Keratinocyte (primary cell): ENCODE data around the gene HOXD4. TPM values are rescaled to one million over a fixed set of nuclear protein-coding genes. Genes with fewer than 3 reads are reported as not detected.

Experiments
- DNase-seq: peaks from one replicate; pipeline ENCODE4 v3.0.0-alpha.2; 2011; ENCODE audit warnings: low read depth, missing footprints, low spot score
- FAIRE-seq: peaks from 2 replicates; lab custom pipeline; 2011; peaks lifted over from hg19 to GRCh38; lab: Jason Lieb, UNC
- H2AFZ ChIP-seq: 2 replicates; pipeline ENCODE4 v1.6.0; 2012; ENCODE audit warnings: low read length, control low read depth, inconsistent platforms; ENCODE audit not compliant: control insufficient read depth
- H3K27ac ChIP-seq: 2 replicates; pipeline ENCODE4 v1.5.1; 2011; ENCODE audit warnings: low read length; ENCODE audit not compliant: control insufficient read depth, insufficient read depth
- H3K27me3 ChIP-seq: 3 replicates; pipeline ENCODE4 v1.6.0; 2011; ENCODE audit warnings: low read length; ENCODE audit not compliant: control insufficient read depth, insufficient read depth; ENCODE audit errors: extremely low read depth
- H3K36me3 ChIP-seq, 2 experiments: 2 replicates in 1 of 2; 3 replicates in 1 of 2; pipeline ENCODE4 v1.5.1; 2011; ENCODE audit warnings: low read length in 2 of 2, mild to moderate bottlenecking in 1 of 2; ENCODE audit not compliant: control insufficient read depth in 2 of 2, insufficient read depth in 2 of 2; ENCODE audit errors: extremely low read depth in 1 of 2
- H3K4me1 ChIP-seq: 3 replicates; pipeline ENCODE4 v1.5.1; 2011; ENCODE audit warnings: low read length; ENCODE audit not compliant: control insufficient read depth, insufficient read depth; ENCODE audit errors: extremely low read depth
- H3K4me2 ChIP-seq: 3 replicates; pipeline ENCODE4 v1.6.0; 2011; ENCODE audit warnings: low read depth, low read length; ENCODE audit not compliant: control insufficient read depth, insufficient read depth; ENCODE audit errors: extremely low read depth
- H3K4me3 ChIP-seq, 3 experiments: fragments of 200-600 bp in 1 of 3; sonication (generic) in 1 of 3; 2 replicates in 2 of 3; 3 replicates in 1 of 3; pipeline ENCODE4 v1.5.1; 2011 to 2016; ENCODE audit warnings: low read length in 3 of 3, mild to moderate bottlenecking in 3 of 3, control low read depth in 2 of 3, inconsistent platforms in 1 of 3, low read depth in 1 of 3, mixed read lengths in 1 of 3, mixed run types in 1 of 3, moderate library complexity in 1 of 3; ENCODE audit not compliant: control insufficient read depth in 2 of 3, insufficient read depth in 2 of 3; ENCODE audit errors: extremely low read depth in 1 of 3
- H3K79me2 ChIP-seq: 2 replicates; pipeline ENCODE4 v1.6.0; 2012; ENCODE audit warnings: low read length; ENCODE audit not compliant: control insufficient read depth, insufficient read depth
- H3K9ac ChIP-seq: 3 replicates; pipeline ENCODE4 v1.6.0; 2011; ENCODE audit warnings: low read length; ENCODE audit not compliant: control insufficient read depth, insufficient read depth; ENCODE audit errors: extremely low read depth
- H3K9me1 ChIP-seq: 3 replicates; pipeline ENCODE4 v1.6.0; 2011; ENCODE audit warnings: low read length; ENCODE audit not compliant: control insufficient read depth, insufficient read depth; ENCODE audit errors: extremely low read depth
- H3K9me3 ChIP-seq: 2 replicates; pipeline ENCODE4 v1.5.1; 2012; ENCODE audit warnings: low read depth, low read length; ENCODE audit not compliant: control insufficient read depth
- H4K20me1 ChIP-seq: 3 replicates; pipeline ENCODE4 v1.6.0; 2011; ENCODE audit warnings: low read length; ENCODE audit not compliant: control insufficient read depth, insufficient read depth; ENCODE audit errors: extremely low read depth
- CTCF ChIP-seq, 3 experiments: IDR thresholded peaks in 1 of 3; conservative IDR thresholded peaks in 1 of 3; optimal IDR thresholded peaks in 1 of 3; 2 replicates in 2 of 3; 3 replicates in 1 of 3; pipeline versions ENCODE3 to v1.5.1; 2011; ENCODE audit warnings: low read length in 3 of 3, mild to moderate bottlenecking in 3 of 3, moderate library complexity in 2 of 3, control low read depth in 1 of 3, inconsistent platforms in 1 of 3; ENCODE audit not compliant: insufficient read depth in 2 of 3; ENCODE audit errors: extremely low read depth in 1 of 3
- EZH2 ChIP-seq: IDR thresholded peaks from one replicate; pipeline ENCODE4 v1.6.1; 2012; ENCODE audit warnings: inconsistent platforms, mild to moderate bottlenecking, low read length, moderate library complexity
- dilution Hi-C: fragments of 300-500 bp; cut with MboI; formaldehyde crosslinking; loops from one replicate; pipeline ENCODE4 v1.7.0; 2020; ENCODE audit warnings: low sequenced_read_pairs; ENCODE audit not compliant: extremely low pct_ligation_motif_present
- polyA plus RNA-seq, 5 experiments: library from polyadenylated mRNA; depleted of rRNA in 3 of 5; stranded (reverse) in 3 of 5; stranded (forward) in 1 of 5; unstranded in 1 of 5; fragments of >200 nt; gene quantifications; 1 replicate in 1 of 5; 2 replicates in 3 of 5; 3 replicates in 1 of 5; pipeline versions ENCODE4 v1.2.1 to v1.2.3, GENCODE V29; 2011 to 2012; ENCODE audit warnings: missing spikeins in 2 of 5, low read depth in 1 of 5, low replicate concordance in 1 of 5

Gene HOXD4
- polyA plus RNA-seq, 1 donor (not counting 4 experiments of a cell fraction or from before 2014, with no cell fraction given) = not detected

- Histone ChIP-seq H4K20me1 (peaks cover 2% of the 10 kb centered on the region), H3K27ac (no peak overlapping the region)
- no peak for FAIRE-seq
Observed at GRCh38 chr2:176172007-176172894, 20.9 kb downstream of the HOXD4 start.

GRCh38 chr2:176172895-176173566 lies 21.7 kb downstream of the HOXD4 start:
- Histone ChIP-seq H4K20me1 (peaks cover 2% of the 10 kb centered on the region), H3K4me1 (no peaks in the 10 kb centered on the region), H3K4me2 (no peak overlapping the region), H3K36me3 (no peaks in the 10 kb centered on the region), H3K27me3 (peaks cover 80% of the 10 kb centered on the region), H3K4me3 (no peak overlapping the region), H3K9me1 (no peaks in the 10 kb centered on the region), H3K79me2 (no peaks in the 10 kb centered on the region), H3K27ac (no peak overlapping the region), H3K9ac (no peak overlapping the region), H3K9me3 (peaks cover 5% of the 10 kb centered on the region), H2AFZ (no peak overlapping the region)
- FAIRE-seq = no peak
- dilution Hi-C loops = loop anchor here (25.0 kb wide), 1 partner anchor 464 kb away; no protein-coding TSS in a partner anchor
- no peak for DNase-seq
- TF ChIP-seq EZH2 (no peak), CTCF (optimal IDR thresholded peaks at IDR 0.05 in 1 of 3, IDR thresholded peaks at IDR 0.05 in 1 of 3, conservative IDR thresholded peaks at IDR 0.05 in 1 of 3; ENCODE audit: extremely low read depth in 1 of 3, insufficient read depth in 2 of 3, low read length in 3 of 3) (no peak)

More at GRCh38 chr2:176172007-176172894, 20.9 kb downstream of the HOXD4 start:
- no peak overlapping the region for H3K9ac ChIP-seq
- H3K9me1 ChIP-seq = no peaks in the 10 kb centered on the region
- H3K4me2 ChIP-seq = no peak overlapping the region
- TF ChIP-seq CTCF (optimal IDR thresholded peaks at IDR 0.05 in 1 of 3, IDR thresholded peaks at IDR 0.05 in 1 of 3, conservative IDR thresholded peaks at IDR 0.05 in 1 of 3; ENCODE audit: extremely low read depth in 1 of 3, insufficient read depth in 2 of 3, low read length in 3 of 3) (no peak), EZH2 (peak; percentile 64)
- peaks cover 78% of the 10 kb centered on the region for H3K27me3 ChIP-seq
- peaks cover 5% of the 10 kb centered on the region for H3K9me3 ChIP-seq
- H2AFZ ChIP-seq = no peak overlapping the region
- H3K36me3 ChIP-seq = no peaks in the 10 kb centered on the region
- dilution Hi-C loops = loop anchor here (25.0 kb wide), 1 partner anchor 465 kb away; no protein-coding TSS in a partner anchor
- H3K79me2 ChIP-seq = no peaks in the 10 kb centered on the region
- no peaks in the 10 kb centered on the region for H3K4me1 ChIP-seq
- H3K4me3 ChIP-seq = no peak overlapping the region
- DNase-seq = no peak
